ENCODE measurements around the gene PYGO2.

DNA sequence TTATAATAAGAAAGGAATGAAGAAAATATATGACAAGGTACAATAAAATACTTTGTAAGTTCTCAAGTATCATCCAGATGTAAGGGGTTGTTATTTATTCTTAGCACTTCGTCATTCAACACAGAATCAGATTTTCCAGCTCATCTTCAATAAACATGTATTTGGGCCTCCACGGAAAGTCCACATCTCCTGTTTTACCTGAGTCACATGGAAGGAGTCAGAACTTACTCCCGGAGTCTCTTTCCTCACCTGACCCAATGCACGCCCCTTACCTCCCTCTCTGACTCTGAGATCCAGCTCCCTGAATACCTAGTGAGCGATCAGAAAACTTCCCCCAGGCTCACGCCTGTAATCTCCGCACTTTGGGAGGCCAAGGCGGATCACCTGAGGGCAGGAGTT is 23.6 kb downstream of the PYGO2 start:
- TF ChIP-seq, protein P1, sequence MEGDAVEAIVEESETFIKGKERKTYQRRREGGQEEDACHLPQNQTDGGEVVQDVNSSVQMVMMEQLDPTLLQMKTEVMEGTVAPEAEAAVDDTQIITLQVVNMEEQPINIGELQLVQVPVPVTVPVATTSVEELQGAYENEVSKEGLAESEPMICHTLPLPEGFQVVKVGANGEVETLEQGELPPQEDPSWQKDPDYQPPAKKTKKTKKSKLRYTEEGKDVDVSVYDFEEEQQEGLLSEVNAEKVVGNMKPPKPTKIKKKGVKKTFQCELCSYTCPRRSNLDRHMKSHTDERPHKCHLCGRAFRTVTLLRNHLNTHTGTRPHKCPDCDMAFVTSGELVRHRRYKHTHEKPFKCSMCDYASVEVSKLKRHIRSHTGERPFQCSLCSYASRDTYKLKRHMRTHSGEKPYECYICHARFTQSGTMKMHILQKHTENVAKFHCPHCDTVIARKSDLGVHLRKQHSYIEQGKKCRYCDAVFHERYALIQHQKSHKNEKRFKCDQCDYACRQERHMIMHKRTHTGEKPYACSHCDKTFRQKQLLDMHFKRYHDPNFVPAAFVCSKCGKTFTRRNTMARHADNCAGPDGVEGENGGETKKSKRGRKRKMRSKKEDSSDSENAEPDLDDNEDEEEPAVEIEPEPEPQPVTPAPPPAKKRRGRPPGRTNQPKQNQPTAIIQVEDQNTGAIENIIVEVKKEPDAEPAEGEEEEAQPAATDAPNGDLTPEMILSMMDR (IDR thresholded peaks at IDR 0.05): no peak
- no peak for TF ChIP-seq POLR2A (IDR thresholded peaks at IDR 0.05; ENCODE audit: low read depth)

All from esophagus muscularis mucosa (tissue), 3 donors.